AML-193 (cell line): ENCODE measurements around the gene GID8.

ENCODE experiments used
- DNase-seq, 2 experiments: peaks; one replicate each; lab custom pipeline; 2025; lab: John Stamatoyannopoulos, UW

GID8 gene

DNA sequence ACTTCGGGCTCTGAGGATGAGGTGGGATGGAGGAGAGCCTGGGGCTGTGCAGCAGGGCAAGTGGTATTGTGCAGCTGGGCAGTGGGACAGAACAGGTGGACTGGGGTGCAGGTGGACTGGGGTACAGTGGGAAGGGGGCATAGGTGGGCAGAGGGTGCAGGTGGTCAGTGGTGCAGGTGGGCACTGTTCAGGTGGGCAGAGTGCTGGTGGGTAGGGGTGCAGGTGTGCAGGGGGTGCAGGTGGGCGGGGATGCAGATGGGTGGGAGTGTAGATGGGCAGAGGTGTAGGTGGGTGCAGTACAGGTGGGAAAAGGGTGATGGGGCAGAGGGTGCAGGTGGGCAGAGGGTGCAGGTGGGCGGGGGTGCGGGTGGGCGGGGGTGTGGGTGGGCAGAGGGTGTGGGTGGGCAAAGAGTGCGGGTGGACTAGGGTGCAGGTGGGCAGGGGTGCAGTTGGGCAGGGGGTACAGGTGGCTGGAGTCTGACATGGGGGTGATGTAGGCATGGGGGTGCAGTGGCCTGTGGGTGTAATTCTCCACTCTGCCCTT is 48.4 kb downstream of the GID8 start:
- DNase-seq: no peak

DNA sequence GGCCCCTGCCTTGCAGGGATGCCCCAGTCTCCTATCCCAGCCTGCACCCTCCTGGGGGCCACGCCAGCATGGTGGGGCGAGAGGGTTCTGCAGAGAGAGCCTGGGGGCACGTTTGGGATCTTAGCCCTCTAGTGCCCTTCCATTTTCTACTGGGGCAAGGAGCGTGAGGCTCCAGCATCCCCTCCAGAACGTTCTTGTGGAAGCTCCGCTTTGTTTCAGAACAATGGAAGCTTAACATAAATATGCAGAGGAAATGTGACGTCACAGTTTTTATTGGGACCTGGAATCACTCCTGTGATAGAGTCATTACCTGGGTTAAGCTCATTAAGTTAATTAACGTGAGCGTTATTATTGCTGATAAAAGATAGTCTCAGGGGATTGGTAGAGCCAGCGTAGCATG is 49.2 kb downstream of the GID8 start:
- DNase-seq: no peak

DNA sequence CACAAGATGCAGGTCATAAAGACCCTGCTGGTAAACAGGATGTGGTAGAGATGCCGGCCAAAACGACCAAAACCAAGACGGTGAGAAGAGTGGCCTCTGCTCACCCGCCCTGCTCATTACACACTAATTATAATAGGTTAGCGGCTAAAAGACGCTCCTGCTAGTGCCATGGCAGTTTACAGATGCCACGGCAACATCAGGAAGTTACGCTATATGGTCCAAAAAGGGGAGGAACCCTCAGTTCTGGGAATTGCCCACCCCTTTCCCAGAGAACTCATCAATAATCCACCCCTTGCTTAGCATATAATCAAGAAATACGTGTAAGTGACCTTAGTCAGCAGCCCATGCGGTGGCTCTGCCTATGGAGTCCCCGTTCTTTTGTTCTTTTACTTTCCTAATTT is 51.3 kb downstream of the GID8 start:
- DNase-seq: no peak

DNA sequence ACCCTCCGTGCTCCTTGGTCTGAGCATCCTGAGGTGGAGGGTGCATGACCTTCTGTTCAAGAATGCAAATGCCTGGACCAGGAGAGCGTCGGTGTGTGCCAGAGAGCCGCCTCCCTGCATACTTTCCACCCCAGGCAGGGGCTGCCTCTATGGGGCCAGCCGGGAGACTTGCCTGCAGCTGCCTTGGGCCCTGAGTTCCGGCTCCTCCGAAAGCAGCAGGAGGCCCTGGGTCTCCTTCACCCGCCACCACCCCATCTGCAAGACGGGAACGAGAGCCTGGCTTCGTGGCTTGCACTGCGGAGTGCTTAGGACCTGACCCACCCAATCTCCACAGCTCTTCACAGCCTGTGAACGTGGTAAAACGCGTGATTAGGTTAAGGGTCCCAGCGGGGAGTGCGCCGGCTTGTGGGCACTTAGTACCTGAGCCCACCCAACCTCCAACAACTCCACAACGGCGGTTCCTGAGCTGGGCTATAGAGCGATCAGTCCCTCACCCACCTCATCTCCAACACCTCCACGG is 52.4 kb downstream of the GID8 start:
- DNase-seq: no peak

DNA sequence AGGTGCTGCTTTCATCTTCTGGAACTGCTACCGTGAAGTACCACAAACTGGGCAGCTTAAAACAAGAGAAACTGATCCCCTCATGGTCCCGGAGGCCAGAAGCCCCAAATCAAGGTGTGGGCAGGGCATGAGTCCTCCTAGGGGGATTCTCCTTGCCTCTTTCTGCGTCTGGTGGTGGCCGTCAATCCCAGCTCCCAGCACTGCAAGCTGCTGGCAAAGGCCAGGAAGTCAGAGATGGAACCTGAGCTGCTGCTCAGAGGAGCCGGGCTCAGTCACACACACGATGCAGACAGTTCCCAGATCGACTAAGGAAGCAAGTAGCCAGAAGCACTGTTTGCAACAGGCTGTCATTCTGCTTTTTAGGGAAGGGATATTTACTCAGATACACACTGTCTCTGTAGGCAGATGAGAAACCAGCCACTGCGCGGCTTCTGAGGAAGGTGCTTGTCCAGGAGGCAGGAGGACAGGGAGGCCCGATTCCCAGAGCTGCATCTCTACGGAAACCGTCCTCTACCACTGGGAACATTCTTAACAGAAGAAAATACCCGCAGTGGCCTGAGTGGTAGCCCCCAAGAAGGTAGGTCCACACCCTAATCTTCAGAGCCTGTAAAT is 53.4 kb downstream of the GID8 start:
- DNase-seq: no peak

DNA sequence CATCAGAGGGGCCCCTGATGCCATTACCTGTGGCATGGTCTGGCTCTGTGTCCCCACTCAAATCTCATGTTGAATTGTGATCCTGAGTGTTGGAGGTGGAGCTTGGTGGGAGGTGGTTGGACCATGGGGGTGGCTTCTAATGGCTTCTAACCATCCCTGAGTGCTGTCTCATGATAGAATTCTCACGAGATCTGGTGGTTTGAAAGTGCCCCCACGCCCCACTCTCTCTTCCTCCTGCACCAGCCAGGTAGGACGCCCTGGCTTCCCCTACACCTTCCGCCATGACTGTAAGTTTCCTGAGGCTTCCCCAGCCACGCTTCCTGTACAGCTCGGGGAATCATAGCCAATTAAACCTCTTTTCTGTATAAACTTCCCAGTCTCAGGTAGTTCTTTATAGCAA is 53.9 kb downstream of the GID8 start:
- no peak for DNase-seq

DNA sequence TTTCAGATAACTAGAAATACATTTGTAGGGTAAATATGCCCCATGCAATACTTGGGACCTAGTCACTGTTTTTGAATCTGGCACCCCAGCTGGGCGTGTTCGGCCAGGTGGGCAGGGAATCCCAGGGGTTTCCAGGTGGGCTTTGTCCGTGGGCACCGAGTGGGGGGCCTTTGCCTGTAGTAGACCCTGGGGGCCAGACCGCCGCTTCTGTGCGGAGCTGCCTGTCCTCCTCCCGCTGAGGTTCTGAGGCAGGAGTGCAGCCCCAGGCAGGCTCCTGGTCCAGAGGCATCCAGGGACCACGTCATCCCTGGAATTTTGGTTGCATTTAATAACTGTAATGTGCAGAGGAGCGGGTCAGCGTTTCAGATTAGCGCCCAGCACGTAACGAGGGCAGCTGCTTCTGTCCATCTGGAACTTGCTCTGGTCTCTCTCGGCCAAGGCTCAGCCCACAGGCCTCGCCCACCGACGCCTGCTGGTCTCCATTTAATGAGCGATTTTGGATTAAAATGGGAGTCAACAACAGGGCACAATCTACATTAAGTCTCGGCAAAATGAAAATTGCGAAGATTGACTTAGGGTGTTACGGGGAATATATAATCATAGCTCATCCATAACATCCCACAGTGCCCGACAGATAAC is 56.0 kb downstream of the GID8 start:
- no peak for DNase-seq

DNA sequence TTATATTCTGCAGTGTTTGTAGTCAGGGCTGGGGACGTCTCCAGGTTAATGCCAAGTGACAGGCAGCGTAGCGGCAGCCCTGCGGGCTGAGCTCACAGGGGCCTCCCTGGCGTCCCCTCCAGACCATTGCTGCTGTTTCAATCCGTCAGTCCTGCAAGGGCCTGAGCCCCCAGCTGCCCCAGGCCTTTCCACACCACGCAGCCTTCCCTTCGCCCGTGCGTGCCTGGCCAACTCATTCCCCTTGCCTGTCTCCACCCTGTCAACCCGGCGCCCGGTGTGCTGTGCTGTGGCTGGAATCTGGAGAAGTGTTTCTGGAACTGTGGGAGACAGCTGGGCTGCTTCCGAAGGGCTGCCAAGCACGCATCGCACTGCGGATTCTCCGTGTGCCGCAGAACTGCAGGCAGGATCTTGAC is 56.9 kb downstream of the GID8 start:
- DNase-seq: no peak

DNA sequence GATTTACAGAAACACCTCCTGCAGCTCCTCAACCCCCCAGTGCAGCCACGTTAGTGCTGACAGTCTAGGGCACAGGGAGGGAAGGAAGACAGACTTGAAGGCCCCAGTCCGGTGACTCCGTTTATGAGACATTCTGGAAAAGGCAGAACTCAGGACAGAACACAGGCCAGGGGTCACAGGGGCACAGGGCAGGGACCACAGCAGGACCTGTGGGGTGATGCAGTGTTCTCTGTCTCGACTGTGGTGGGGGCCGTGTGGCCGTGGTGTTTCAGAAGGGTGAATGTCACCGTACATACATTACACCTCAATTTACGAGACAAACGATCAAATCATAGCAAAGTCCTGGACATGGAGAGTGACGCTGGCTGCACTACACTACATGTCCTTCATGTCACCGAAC is 57.5 kb downstream of the GID8 start:
- DNase-seq: no peak

DNA sequence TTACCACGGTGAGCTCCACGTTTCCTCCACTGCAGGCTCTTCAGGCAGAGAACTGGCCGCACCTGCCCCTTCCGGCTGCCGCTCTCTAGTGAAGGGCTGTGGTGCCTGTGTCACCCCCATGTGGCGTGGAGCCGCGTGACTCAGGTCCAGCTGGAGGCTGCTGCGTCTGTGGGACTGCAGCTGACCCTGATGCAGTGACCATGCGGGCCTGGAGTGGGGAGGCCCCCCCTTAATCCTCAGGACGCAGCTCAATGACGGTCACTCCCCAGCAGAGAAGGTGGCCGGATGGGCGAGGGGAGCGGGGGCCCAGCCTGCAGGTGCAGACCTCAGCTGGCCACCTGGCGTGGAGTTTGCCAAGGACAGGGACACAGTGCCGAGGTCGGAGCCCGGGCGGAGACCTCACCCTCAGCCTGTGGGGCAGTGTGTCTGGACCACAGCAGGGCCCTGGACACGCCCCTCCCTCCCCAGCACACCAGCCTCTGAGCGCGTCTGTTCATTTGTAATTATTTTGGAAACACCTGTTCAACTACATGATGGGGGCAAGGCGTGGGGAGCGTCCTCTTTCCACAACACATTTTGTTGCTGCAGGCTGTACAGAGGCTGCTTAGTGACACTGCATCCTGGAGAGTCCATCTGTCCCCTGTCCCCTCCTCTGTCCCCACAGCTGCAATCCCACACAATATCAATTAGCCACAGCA is 58.1 kb downstream of the GID8 start:
- DNase-seq: no peak

DNA sequence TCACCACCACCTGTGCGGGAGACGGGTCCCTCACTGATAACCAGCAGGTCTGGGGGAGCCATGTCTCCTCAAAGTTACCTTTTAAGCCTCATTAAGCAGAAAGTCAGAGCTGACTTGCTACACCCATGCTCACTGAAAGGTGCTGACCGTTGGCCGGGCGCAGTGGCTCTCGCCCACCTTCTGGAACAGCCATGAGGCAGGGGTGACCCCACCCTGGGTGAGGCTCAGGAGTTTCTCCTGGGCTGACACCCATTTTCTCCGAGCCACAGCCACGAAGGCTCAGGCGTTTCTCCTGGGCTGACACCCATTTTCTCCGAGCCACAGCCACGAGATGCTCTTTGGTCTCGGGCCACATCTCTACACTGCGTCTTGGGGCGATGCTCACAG is 58.6 kb downstream of the GID8 start:
- no peak for DNase-seq

DNA sequence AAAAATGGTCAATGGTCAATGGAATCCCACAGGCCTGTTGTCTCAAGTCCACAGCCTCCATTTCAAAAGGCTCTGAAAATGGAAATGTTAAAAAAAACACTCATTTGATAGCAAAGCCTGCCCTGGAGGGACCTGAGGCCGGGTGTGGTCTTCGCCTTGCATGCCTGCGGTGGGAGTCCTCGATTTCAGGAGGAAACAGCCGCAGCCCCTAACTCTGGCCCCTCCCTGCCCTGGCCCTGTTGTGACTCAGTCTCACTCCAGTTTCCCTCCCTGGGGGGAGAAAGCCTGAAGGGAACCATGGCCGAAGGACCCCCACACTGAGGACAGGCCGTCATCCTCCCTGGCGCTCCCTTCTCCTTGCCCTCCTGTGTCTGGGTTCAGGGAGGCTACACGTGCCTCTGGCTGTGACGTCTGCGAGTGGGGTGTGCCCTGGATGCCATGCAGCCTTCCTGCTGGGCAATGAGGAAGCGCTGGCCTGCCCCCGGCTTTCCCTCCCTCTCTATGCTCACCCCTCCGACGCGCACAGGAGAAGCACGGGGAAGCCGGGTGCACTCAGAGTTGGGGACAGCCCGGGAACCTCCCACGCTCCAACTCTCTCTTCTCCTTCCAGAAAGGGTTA is 59.6 kb downstream of the GID8 start:
- no peak for DNase-seq
